HCT116 (cell line): ENCODE data around the gene ARHGAP42. TPM values are rescaled to one million over a fixed set of nuclear protein-coding genes. Genes with fewer than 3 reads are reported as not detected.

Experiments used
- ATAC-seq: fragments of 200-7000 bp; cut with Tn5 transposase; 2 replicates; pipeline ENCODE4 v1.9.1; 2020; ENCODE audit warnings: mild to moderate bottlenecking, moderate library complexity
- BruUV-seq: library from RNA; stranded (reverse); fragments of 400-500 nt; replicated peaks from 2 replicates; lab custom pipeline; 2021; lab: Mats Ljungman, UMichigan
- CTCF ChIA-PET: fragments of 300-600 bp; sonication (Branson Sonifier 250); formaldehyde crosslinking; loops from one replicate; lab custom pipeline; 2021; ENCODE audit warnings: antibody characterized with exemption; lab: Charles Lee
- POLR2A ChIA-PET: fragments of 300-600, 350-600 bp; sonication (Branson Sonifier 250); formaldehyde crosslinking; loops from one replicate; lab custom pipeline; 2021; ENCODE audit warnings: antibody characterized with exemption; lab: Charles Lee
- RAD21 ChIA-PET, 2 experiments: fragments of 300-600 bp; sonication (Branson Sonifier 250); formaldehyde crosslinking; loops; one replicate each; lab custom pipeline; 2023; ENCODE audit warnings: low total read pairs in 2 of 2; ENCODE audit not compliant: uncharacterized antibody in 2 of 2, unreplicated experiment in 2 of 2, low non-redundant PET in 1 of 2; lab: Charles Lee
- DNase-seq: peaks from one replicate; pipeline ENCODE4 v3.0.0-alpha.2; 2010; ENCODE audit warnings: low read depth, low spot score
- H2AFZ ChIP-seq: fragments of 200-600 bp; shearing (Covaris generic), sonication (generic); 2 replicates; pipeline ENCODE4 v1.6.1; 2017; ENCODE audit warnings: low read depth, mixed run types, mixed read lengths, antibody characterized with exemption, low read length; ENCODE audit not compliant: poor library complexity, severe bottlenecking
- H3K27ac ChIP-seq: 2 replicates; pipeline ENCODE4 v1.5.1; 2012; ENCODE audit warnings: low read depth, low read length
- H3K27me3 ChIP-seq: fragments of 200-600 bp; sonication (generic); 2 replicates; pipeline ENCODE4 v1.6.1; 2016; ENCODE audit warnings: mixed run types, low read length, mixed read lengths; ENCODE audit not compliant: insufficient read depth
- H3K36me3 ChIP-seq, 2 experiments: fragments of 200-500 bp in 1 of 2; fragments of 200-600 bp in 1 of 2; sonication (Bioruptor generic) in 1 of 2; sonication (generic) in 1 of 2; 2 replicates each; pipeline versions ENCODE4 v1.5.1 to v1.6.1; 2014 to 2016; ENCODE audit warnings: low read length in 2 of 2, inconsistent platforms in 1 of 2, mixed read lengths in 1 of 2, mixed run types in 1 of 2; ENCODE audit not compliant: insufficient read depth in 2 of 2, control insufficient read depth in 1 of 2
- H3K4me1 ChIP-seq, 2 experiments: fragments of 200-600 bp in 1 of 2; sonication (generic) in 1 of 2; 2 replicates each; pipeline versions ENCODE4 v1.5.1 to v1.6.1; 2012 to 2017; ENCODE audit warnings: low read length in 2 of 2, inconsistent platforms in 1 of 2, mild to moderate bottlenecking in 1 of 2, mixed read lengths in 1 of 2, mixed run types in 1 of 2, moderate library complexity in 1 of 2; ENCODE audit not compliant: insufficient read depth in 2 of 2, control insufficient read depth in 1 of 2
- H3K4me2 ChIP-seq: fragments of 200-600 bp; sonication (generic); 2 replicates; pipeline ENCODE4 v1.6.1; 2017; ENCODE audit warnings: mixed run types, low read length, mixed read lengths
- H3K4me3 ChIP-seq, 2 experiments: fragments of 200-600 bp in 1 of 2; sonication (generic) in 1 of 2; replicated peaks in 1 of 2; 2 replicates each; pipeline ENCODE4 v1.5.1; 2011 to 2016; ENCODE audit warnings: low read length in 2 of 2, control low read depth in 1 of 2, low read depth in 1 of 2, mild to moderate bottlenecking in 1 of 2, mixed read lengths in 1 of 2, mixed run types in 1 of 2
- H3K79me2 ChIP-seq: fragments of 200-600 bp; sonication (generic); 2 replicates; pipeline ENCODE4 v1.6.1; 2017; ENCODE audit warnings: mild to moderate bottlenecking, mixed run types, low read length, moderate library complexity, mixed read lengths; ENCODE audit not compliant: insufficient read depth
- H3K9ac ChIP-seq: fragments of 200-600 bp; sonication (generic); 2 replicates; pipeline ENCODE4 v1.6.1; 2016; ENCODE audit warnings: low read length, mixed read lengths
- H3K9me2 ChIP-seq: fragments of 200-600 bp; sonication (generic), shearing (Covaris generic); 2 replicates; pipeline ENCODE4 v1.6.1; 2017; ENCODE audit warnings: mixed run types, mild to moderate bottlenecking, moderate library complexity; ENCODE audit not compliant: insufficient read depth
- H3K9me3 ChIP-seq, 2 experiments: fragments of 200-500 bp in 1 of 2; fragments of 200-600 bp in 1 of 2; sonication (Bioruptor generic) in 1 of 2; sonication (generic) in 1 of 2; 2 replicates each; pipeline ENCODE4 v1.6.1; 2014 to 2017; ENCODE audit warnings: low read length in 2 of 2, mixed read lengths in 2 of 2, inconsistent platforms in 1 of 2, low read depth in 1 of 2, mild to moderate bottlenecking in 1 of 2, mixed run types in 1 of 2, moderate library complexity in 1 of 2; ENCODE audit not compliant: control insufficient read depth in 1 of 2, insufficient read depth in 1 of 2
- H4K20me1 ChIP-seq: fragments of 200-600 bp; sonication (generic), shearing (Covaris generic); 2 replicates; pipeline ENCODE4 v1.6.1; 2017; ENCODE audit warnings: mixed run types, mild to moderate bottlenecking, moderate library complexity; ENCODE audit not compliant: insufficient read depth
- ATF3 ChIP-seq: IDR thresholded peaks from 2 replicates; pipeline ENCODE4 v1.6.1; 2012
- CBX3 ChIP-seq: IDR thresholded peaks from 2 replicates; pipeline ENCODE4 v1.6.1; 2012; ENCODE audit warnings: low read depth
- EGR1 ChIP-seq: IDR thresholded peaks from 2 replicates; pipeline ENCODE4 v1.6.1; 2012; ENCODE audit warnings: low read depth
- EZH2 ChIP-seq: fragments of 200-600 bp; sonication (generic); IDR thresholded peaks from 2 replicates; pipeline ENCODE4 v1.6.1; 2017; ENCODE audit warnings: antibody characterized with exemption, mixed run types
- EZH2phosphoT487 ChIP-seq: fragments of 200-600 bp; IDR thresholded peaks from 2 replicates; pipeline ENCODE4 v1.6.1; 2018; ENCODE audit warnings: antibody characterized with exemption, borderline replicate concordance
- FOSL1 ChIP-seq: IDR thresholded peaks from 2 replicates; pipeline ENCODE4 v1.6.1; 2012; ENCODE audit warnings: low read depth
- POLR2A ChIP-seq: IDR thresholded peaks from 2 replicates; pipeline ENCODE4 v1.7.0; 2011; ENCODE audit warnings: borderline replicate concordance; ENCODE audit not compliant: insufficient read depth, insufficient read length; ENCODE audit errors: extremely low read depth
- POLR2AphosphoS5 ChIP-seq: IDR thresholded peaks from 2 replicates; pipeline ENCODE4 v1.6.1; 2011; ENCODE audit warnings: mild to moderate bottlenecking, low read depth, low read length, moderate library complexity
- RAD21 ChIP-seq: IDR thresholded peaks from 2 replicates; pipeline ENCODE4 v1.6.1; 2012; ENCODE audit warnings: low read depth, mild to moderate bottlenecking
- REST ChIP-seq: IDR thresholded peaks from 2 replicates; pipeline ENCODE4 v1.6.1; 2012; ENCODE audit warnings: low read depth
- SIN3A ChIP-seq: IDR thresholded peaks from 2 replicates; pipeline ENCODE4 v1.6.1; 2012; ENCODE audit warnings: low read depth
- SP1 ChIP-seq: IDR thresholded peaks from 2 replicates; pipeline ENCODE4 v1.6.1; 2012; ENCODE audit warnings: low read depth
- YY1 ChIP-seq: IDR thresholded peaks from 2 replicates; pipeline ENCODE4 v1.6.1; 2011; ENCODE audit warnings: low read length, low read depth, moderate library complexity, mild to moderate bottlenecking; ENCODE audit not compliant: insufficient replicate concordance; ENCODE audit errors: extremely low read depth
- ZBTB33 ChIP-seq: IDR thresholded peaks from 2 replicates; pipeline ENCODE4 v1.6.1; 2011; ENCODE audit warnings: mild to moderate bottlenecking, low read length, moderate library complexity; ENCODE audit not compliant: insufficient replicate concordance; ENCODE audit errors: extremely low read depth
- ZFX ChIP-seq: fragments of 450-650 bp; IDR thresholded peaks from 2 replicates; pipeline ENCODE4 v1.6.1; 2017
- intact Hi-C: fragments of 100-400 bp; cut with micrococcal nuclease; formaldehyde crosslinking; loops from 2 replicates; pipeline ENCODE4 v1.10.0; 2022
- total RNA-seq: library from RNA; stranded (reverse); gene quantifications from one replicate; pipeline ENCODE4 v1.2.1, GENCODE V29; 2021; ENCODE audit not compliant: unreplicated experiment

ARHGAP42 gene
- total RNA-seq, 1 experiment from 2014 or later, result 12.3 TPM

GRCh38 chr11:100888836-100889235 lies 201.7 kb downstream of the ARHGAP42 start:
- ATAC-seq (no peak), DNase-seq (no peak)
- Histone ChIP-seq H3K9ac (no peak overlapping the region), H3K36me3 (no peaks in the 10 kb centered on the region), H3K79me2 (no peaks in the 10 kb centered on the region), H2AFZ (no peak overlapping the region), H3K27me3 (no peaks in the 10 kb centered on the region), H3K9me2 (no peaks in the 10 kb centered on the region; the same call in 1 of the 2 replicates), H3K4me2 (no peak overlapping the region), H3K4me3 (no peak overlapping the region), H3K9me3 (no peaks in the 10 kb centered on the region), H4K20me1 (no peaks in the 10 kb centered on the region), H3K27ac (no peak overlapping the region), H3K4me1 (no peaks in the 10 kb centered on the region)
- CTCF ChIA-PET, result no interaction called here
- no peak for TF ChIP-seq SP1
- no peak for TF ChIP-seq REST
- no peak for TF ChIP-seq POLR2AphosphoS5
- no peak for TF ChIP-seq EZH2phosphoT487
- no peak for TF ChIP-seq POLR2A
- no peak for TF ChIP-seq RAD21
- TF ChIP-seq ATF3, result no peak
- TF ChIP-seq CBX3, result no peak
- TF ChIP-seq FOSL1, result no peak
- TF ChIP-seq ZBTB33, result no peak
- no peak for TF ChIP-seq EGR1
- TF ChIP-seq YY1, result no peak
- TF ChIP-seq ZFX, result no peak
- no peak for TF ChIP-seq EZH2
- TF ChIP-seq SIN3A, result no peak
- no TSS peak for BruUV-seq
- RAD21 ChIA-PET, result no interaction called here
- POLR2A ChIA-PET, result no interaction called here
- intact Hi-C loops, result no loop called here
